Large intestine (tissue), 3 donors: ENCODE data around the gene FBXL12. TPM values are rescaled to one million over a fixed set of nuclear protein-coding genes. Genes with fewer than 3 reads are reported as not detected.
"Not testable (repeated sequence)": the region's sequence is repeated elsewhere in the genome, so short reads cannot be mapped to it uniquely, and the experiment has no call there.

Experiments
- DNase-seq, 2 donors: peaks; one replicate each; pipeline versions ENCODE4 v3.0.0 to v3.0.0-alpha.2; 2013
- H3K27ac ChIP-seq: one replicate; pipeline ENCODE4 v1.5.1; 2013; ENCODE audit warnings: low read length
- H3K27me3 ChIP-seq: 2 replicates; pipeline ENCODE4 v1.6.1; 2013; ENCODE audit warnings: low read length; ENCODE audit not compliant: control insufficient read depth, insufficient read depth
- H3K36me3 ChIP-seq: 2 replicates; pipeline ENCODE4 v1.6.1; 2013; ENCODE audit warnings: low read length; ENCODE audit not compliant: control insufficient read depth, insufficient read depth
- H3K4me1 ChIP-seq: one replicate; pipeline ENCODE4 v1.6.1; 2013; ENCODE audit warnings: low read length; ENCODE audit not compliant: control insufficient read depth, insufficient read depth
- H3K4me3 ChIP-seq: one replicate; pipeline ENCODE4 v1.5.1; 2013; ENCODE audit warnings: low read length
- H3K9me3 ChIP-seq: one replicate; pipeline ENCODE4 v1.6.1; 2013; ENCODE audit warnings: mild to moderate bottlenecking, low read depth, low read length, moderate library complexity; ENCODE audit not compliant: control insufficient read depth
- WGBS: methylation state at CpG from one replicate; pipeline ENCODE4 v1.1.5; 2013; ENCODE audit warnings: low lambda C conversion rate; ENCODE audit not compliant: insufficient coverage; 5-methylcytosine and 5-hydroxymethylcytosine counted together
- polyA plus RNA-seq: library from polyadenylated mRNA; unstranded; fragments of 120-200 nt; gene quantifications from one replicate; pipeline ENCODE4 v1.2.1, GENCODE V29; 2013

FBXL12 gene
- polyA plus RNA-seq, 1 donor: 39.2 TPM

DNA sequence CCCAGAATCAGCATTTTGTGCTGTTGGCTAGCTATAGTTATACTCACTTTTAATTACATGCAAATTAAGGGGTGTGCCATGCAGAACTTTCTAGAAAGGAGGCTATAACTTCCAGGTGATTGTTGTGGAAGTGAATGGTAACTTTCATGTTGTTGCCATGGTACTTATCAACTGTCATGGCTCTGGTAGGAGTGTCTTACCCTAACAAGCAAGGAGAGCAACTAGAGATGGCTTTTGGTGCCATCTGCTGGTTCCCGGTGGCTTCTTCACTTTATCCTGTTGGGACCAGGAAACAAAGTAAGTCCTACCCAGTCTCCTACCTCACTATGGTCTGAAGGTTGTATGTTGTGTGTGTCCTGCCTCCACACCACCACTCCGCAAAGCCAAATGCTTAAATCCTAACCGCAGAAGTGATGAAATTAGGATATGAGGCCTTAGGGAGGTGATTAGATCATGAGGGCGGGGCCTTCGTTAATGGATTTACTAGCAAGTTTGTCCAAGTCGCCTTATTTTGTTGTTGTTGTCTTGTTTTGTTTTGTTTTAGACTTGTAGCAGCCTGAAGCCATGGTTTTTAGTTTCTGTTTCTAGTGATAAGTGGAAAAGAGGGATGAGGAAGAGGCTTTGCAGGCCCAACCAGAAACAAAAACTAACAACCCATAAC is 22.6 kb downstream of the FBXL12 start:
- Histone ChIP-seq H3K4me3 (no peak overlapping the region), H3K4me1 (peaks cover 4% of the 10 kb centered on the region), H3K36me3 (no peaks in the 10 kb centered on the region), H3K27me3 (no peaks in the 10 kb centered on the region), H3K9me3 (peaks cover 3% of the 10 kb centered on the region), H3K27ac (no peak overlapping the region)
- no CpG with 5 or more reads among the region's 6 CpGs for WGBS
- peak; percentile 87 to 89 for DNase-seq

DNA sequence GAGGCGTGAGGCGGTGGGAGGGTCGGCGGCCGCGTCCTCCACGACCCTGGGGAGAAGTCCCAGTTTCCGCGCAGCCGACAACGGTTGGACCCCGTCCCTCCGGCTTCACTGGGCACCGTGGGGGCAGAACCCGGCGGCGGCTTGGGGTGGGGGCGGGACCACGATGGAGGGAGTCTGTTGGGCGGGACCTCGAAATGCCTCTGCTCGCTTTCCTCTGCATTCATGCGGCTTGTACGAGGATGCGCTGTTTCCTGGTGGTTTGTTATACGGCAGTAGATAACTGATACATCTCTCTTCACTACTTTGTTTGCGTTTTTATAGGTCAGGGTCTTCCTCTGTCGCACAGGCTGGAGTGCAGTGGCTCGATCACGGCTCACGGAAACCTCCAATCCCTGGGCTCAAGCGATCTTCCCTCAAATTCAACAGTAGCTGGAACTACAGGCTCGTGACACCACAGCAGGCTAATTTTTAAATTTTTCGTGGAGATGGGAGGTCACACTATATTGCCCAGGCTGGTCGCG is 25.7 kb downstream of the FBXL12 start:
- Histone ChIP-seq H3K36me3 (no peaks in the 10 kb centered on the region), H3K4me3 (peak overlapping the region; percentile 90), H3K4me1 (peaks cover 22% of the 10 kb centered on the region), H3K9me3 (peaks cover 3% of the 10 kb centered on the region), H3K27me3 (no peaks in the 10 kb centered on the region), H3K27ac (peak overlapping the region; percentile 97)
- WGBS: no CpG with 5 or more reads among the region's 36 CpGs
- DNase-seq: peak in 1 of 2 donors; percentile 48

DNA sequence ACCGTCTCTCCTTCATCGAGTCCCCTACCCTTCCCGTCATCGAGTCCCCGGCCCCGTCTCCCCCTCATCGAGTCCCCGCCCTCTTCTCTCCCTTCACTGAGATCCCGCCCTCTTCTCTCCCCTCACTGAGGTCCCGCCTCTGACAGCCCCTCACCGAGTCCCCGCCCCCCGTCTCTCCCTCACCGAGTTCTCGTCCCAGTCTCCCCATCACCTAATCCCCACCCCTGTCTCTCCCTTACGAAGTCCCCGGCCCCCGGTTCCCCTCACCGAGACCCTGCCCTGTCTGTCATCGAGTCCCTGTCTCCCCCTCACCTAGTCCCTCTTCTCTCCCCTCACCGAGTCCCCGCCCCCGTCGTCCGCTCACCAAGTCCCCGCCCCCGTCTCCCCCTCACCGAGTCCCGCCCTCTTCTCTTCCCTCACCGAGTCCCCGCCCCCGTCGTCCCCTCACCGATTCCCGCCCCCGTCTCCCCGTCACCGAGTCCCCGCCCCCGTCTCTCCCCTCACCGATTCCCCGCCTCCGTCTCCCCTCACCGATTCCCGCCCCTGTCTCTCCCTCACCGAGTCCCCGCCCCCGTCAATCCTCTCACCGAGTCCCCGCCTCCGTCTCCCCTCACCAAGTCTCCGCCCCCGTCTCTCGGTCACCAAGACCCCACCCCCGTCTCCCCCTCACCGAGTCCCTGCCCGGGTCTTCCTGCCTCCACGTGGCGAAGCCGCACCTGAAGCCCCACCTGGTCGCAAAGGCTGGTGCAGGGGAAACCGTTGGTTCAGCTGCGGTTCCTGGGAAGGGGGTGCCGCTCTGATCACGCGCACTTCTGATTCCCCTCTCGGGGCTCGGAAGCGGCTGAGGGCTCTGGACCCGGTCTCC is 26.4 kb downstream of the FBXL12 start:
- Histone ChIP-seq H3K27ac (peak overlapping the region; percentile 97), H3K9me3 (peaks cover 3% of the 10 kb centered on the region), H3K4me1 (peaks cover 22% of the 10 kb centered on the region), H3K4me3 (peak overlapping the region; percentile 90), H3K27me3 (no peaks in the 10 kb centered on the region), H3K36me3 (no peaks in the 10 kb centered on the region)
- no CpG with 5 or more reads among the region's 70 CpGs for WGBS
- DNase-seq: peak; percentile 95 to 96

DNA sequence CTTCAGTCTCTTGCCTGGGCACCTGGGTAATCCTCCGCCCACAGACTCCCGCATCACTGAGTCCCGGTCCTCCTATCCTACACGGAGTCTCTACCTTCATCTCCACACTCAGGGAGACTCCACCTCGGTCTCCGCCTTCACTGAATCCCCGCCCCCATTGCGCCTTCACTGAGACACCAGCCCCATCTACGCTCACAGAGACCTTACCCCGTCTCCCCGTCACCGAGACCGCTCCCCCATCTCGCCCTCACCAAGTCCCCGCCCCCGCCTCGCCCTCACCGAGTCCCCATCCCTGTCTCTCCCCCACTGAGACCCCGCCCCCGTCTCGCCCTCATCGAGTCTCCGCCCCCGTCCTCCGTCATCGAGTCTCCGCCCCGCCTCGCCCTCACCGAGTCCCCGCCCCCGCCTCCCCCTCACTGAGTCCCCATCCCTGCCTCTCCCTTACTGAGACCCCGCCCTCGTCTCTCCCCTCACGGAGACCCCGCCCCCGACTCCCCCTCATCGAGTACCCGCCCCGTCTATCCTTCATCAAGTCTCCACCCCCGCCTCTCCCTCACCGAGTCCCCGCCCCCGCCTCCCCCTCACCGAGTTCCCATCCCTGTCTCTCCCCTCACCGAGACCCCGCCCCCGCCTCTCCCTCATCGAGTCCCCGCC is 27.2 kb downstream of the FBXL12 start:
- H3K27me3 ChIP-seq: no peaks in the 10 kb centered on the region
- H3K27ac ChIP-seq: peak overlapping the region; percentile 97
- peak; percentile 96 to 97 for DNase-seq
- H3K36me3 ChIP-seq: no peaks in the 10 kb centered on the region
- H3K4me1 ChIP-seq: peaks cover 22% of the 10 kb centered on the region
- peak overlapping the region; percentile 60 for H3K4me3 ChIP-seq
- no CpG with 5 or more reads among the region's 50 CpGs for WGBS
- H3K9me3 ChIP-seq: peaks cover 3% of the 10 kb centered on the region

DNA sequence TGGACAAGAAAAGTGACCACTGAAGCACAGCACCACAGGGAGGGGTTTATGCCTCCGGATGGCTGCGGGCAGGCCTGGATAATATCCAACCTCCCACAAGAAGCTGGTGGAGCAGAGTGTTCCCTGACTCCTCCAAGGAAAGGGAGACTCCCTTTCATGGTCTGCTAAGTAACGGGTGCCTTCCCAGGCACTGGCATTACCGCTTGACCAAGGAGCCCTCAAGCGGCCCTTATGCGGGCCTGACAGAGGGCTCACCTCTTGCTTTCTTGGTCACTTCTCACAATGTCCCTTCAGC is 27.9 kb downstream of the FBXL12 start:
- H3K9me3 ChIP-seq, DNase-seq, H3K36me3 ChIP-seq, H3K4me3 ChIP-seq, H3K27me3 ChIP-seq: not testable (repeated sequence)
- Histone ChIP-seq H3K4me1 (peaks cover 25% of the 10 kb centered on the region), H3K27ac (peak overlapping the region; percentile 97)
- WGBS: no CpG with 5 or more reads among the region's 6 CpGs

DNA sequence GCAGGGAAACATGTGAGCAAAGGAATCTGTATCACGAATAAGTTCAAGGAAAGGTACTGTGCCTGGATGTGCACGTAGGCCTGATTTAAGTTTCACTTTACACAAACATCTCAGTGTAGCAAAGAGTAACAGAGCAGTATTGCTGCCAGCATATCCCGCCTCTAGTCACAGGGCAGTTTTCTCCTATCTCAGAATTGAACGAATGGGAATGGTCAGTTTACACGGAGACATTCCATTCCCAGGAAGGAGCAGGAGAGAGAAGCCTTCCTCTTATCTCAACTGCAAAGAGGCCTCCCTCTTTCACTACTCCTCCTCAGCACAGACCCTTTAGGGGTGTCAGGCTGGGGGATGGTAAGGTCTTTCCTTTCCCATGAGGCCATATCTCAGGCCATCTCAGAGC is 29.3 kb downstream of the FBXL12 start:
- DNase-seq: peak; percentile 60 to 88
- not testable (repeated sequence) for H3K4me3 ChIP-seq, H3K36me3 ChIP-seq, H3K9me3 ChIP-seq, H3K27me3 ChIP-seq
- no CpG with 5 or more reads among the region's 5 CpGs for WGBS
- Histone ChIP-seq H3K27ac (peak overlapping the region; percentile 97), H3K4me1 (peaks cover 27% of the 10 kb centered on the region)

DNA sequence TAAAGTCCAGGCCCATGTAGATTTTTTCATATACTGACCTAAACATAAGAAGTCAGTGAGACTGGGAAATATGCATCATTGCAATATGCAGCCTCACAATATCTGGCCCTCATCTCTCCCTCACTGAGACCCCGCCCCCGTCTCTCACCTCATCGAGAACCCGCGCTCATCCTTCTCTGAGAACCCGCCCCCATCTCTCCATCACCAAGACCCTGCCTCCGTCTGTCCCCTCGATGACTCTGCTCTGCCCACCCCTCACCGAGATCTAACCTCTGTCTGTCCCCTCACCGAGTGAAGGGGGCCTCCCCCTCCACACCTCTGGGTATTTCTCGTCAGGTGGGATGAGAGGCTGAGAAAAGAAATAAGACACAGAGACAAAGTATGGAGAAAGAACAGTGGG is 29.8 kb downstream of the FBXL12 start:
- no peak overlapping the region for H3K4me3 ChIP-seq
- H3K27me3 ChIP-seq: no peaks in the 10 kb centered on the region
- DNase-seq: no peak
- WGBS: no CpG with 5 or more reads among the region's 11 CpGs
- peak overlapping the region; percentile 97 for H3K27ac ChIP-seq
- H3K4me1 ChIP-seq: peaks cover 31% of the 10 kb centered on the region
- no peaks in the 10 kb centered on the region for H3K36me3 ChIP-seq
- peaks cover 3% of the 10 kb centered on the region for H3K9me3 ChIP-seq

DNA sequence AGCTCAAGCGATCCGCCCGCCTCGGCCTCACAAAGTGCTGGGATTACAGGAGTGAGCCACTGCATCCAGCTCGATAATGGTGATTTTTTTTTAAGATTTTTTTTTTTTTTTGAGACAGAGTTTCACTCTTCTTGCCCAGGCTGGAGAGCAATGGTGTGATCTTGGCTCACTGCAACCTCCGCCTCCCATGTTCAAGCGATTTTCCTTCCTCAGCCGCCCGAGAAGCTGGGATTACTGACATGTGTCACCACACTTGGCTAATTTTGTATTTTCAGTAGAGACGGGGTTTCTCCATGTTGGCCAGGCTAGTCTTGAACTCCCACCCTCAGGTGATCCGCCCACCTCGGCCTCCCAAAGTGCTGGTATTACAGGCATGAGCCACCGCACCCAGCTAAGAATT is 30.3 kb downstream of the FBXL12 start:
- H3K27me3 ChIP-seq, DNase-seq, H3K36me3 ChIP-seq, H3K9me3 ChIP-seq, H3K4me3 ChIP-seq: not testable (repeated sequence)
- Histone ChIP-seq H3K27ac (peak overlapping the region; percentile 97), H3K4me1 (peaks cover 35% of the 10 kb centered on the region)
- no CpG with 5 or more reads among the region's 13 CpGs for WGBS

DNA sequence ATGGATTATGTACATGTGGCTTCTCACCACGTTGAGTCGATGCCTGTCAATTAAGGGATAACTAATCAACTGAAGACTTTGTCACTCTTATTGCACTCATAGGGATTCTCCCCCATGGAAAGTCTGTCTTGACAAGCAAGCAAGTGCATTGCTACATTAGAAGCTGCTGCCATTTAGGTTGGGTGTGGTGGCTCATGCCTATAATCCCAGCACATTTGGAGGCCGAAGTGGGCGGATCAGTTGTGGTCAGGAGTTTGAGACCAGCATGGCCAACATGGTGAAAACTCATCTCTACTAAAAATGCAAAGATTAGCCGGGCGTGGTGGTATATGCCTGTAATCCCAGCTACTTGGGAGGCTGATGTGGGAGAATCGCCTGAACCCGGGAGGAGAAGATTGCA is 32.1 kb downstream of the FBXL12 start:
- Histone ChIP-seq H3K36me3 (no peaks in the 10 kb centered on the region), H3K27me3 (no peaks in the 10 kb centered on the region), H3K4me3 (no peak overlapping the region), H3K27ac (peak overlapping the region; percentile 97), H3K4me1 (peaks cover 34% of the 10 kb centered on the region), H3K9me3 (no peaks in the 10 kb centered on the region)
- DNase-seq: no peak
- WGBS: no CpG with 5 or more reads among the region's 8 CpGs

DNA sequence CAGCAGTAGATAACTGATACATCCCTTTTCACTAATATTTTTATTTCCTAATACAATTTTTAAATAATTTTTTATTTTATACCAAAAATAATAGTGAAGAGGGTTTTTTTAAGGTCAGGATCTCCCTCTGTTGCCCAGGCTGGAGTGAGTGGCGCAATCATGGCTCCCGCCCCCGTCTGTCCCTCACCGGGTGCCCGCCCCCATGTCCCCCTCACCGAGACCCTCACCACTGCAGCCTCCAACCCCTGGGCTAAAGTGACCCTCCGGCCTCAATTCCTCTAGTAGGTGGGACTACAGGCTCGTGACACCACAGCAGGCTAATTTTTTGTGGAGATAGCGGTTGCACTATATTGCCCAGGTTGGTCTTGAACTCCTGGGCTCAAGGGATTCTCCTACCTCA is 32.5 kb downstream of the FBXL12 start:
- Histone ChIP-seq H3K4me3 (peak overlapping the region; percentile 65), H3K9me3 (no peaks in the 10 kb centered on the region), H3K27ac (peak overlapping the region; percentile 97), H3K36me3 (no peaks in the 10 kb centered on the region), H3K27me3 (no peaks in the 10 kb centered on the region), H3K4me1 (peaks cover 33% of the 10 kb centered on the region)
- WGBS: no CpG with 5 or more reads among the region's 9 CpGs
- peak in 1 of 2 donors; percentile 20 for DNase-seq
